Middle frontal gyrus (tissue), 1 donor: ENCODE measurements around the gene PTGES3.
A peak's percentile ranks its signal among the peaks of the same experiment; 100 is the strongest.
"Not testable (repeated sequence)": the region's sequence is repeated elsewhere in the genome, so short reads cannot be mapped to it uniquely, and the experiment has no call there.

Experiments
- DNase-seq: peaks from one replicate; pipeline ENCODE4 v3.0.0-alpha.2; 2015; ENCODE audit warnings: low spot score; ENCODE audit errors: extremely low spot score

The PTGES3 gene

DNA sequence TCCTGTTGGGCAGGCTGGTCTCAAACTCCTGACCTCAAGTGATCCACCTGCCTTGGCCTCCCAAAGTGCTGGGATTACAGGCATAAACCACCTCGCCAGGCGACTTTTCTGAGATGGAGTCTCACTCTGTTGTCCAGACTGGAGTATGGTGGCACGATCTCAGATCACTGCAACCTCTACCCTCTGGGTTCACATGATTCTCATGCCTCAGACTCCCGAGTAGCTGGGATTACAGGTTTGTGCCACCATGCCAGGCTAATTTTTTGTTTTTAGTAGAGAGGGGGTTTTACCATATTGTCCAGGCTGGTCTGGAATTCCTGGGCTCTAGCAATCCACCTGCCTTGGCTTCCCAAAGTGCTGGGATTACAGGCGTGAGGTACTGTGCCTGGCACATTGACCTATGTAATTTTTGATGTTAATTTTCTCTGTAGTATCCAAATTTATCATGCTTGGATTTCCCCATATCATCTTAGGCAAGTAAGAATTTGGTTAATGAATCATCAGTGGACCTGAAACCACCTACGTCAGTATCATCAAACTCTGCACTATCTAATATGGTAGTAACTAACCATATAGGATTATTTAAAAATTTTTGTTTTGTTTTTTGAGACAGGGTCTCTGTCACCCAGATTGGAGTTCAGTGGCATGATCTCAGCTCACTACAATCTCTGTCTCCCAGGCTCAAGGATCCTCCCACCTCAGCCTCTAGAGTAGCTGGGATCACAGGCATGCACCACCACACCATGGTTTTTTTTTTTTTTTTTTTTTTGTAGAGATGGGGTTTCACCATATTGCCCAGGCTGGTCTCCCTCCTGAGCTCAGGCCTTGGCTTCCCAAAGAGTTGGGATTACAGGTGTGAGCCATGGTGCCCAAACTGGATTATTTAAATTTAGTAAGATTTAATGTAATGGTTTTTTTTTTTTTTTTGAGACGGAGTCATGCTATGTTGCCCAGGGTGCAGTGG lies 30.4 kb downstream of the PTGES3 start:
- no peak for DNase-seq

DNA sequence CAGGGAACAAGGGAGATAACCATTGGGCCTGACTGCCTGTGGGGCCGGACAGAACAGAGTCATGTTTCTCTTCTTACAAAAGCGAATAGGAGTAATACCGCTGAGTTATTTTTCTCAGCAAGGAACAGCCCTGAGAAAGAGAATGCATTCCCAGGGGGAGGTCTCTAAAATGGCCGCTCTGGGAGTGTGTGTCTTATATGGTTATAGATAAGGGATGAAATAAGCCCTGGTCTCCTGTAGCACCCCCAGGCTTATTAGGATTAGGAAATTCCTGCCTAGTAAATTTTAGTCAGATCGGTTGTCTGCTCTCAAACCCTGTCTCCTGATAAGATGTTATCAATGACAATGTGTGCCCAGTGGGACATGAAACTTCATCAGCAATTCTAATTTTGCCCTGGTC lies 34.3 kb downstream of the PTGES3 start:
- DNase-seq, result not testable (repeated sequence)

DNA sequence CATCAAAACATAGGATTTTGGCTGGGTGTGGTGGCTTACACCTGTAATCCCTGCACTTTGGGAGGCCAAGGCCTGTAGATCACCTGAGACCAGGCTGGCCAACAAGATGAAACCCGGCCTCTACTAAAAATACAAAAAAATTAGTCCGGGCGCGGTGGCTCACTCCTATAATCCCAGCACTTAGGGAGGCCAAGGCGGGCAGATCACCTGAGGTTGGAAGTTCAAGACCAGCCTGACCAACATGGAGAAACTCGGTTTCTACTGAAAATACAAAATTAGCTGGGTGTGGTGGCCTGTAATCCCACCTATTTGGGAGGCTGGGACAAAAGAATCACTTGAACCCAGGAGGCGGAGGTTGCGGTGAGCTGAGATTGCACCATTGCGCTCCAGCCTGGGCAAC lies 40.1 kb downstream of the PTGES3 start:
- DNase-seq, result not testable (repeated sequence)

DNA sequence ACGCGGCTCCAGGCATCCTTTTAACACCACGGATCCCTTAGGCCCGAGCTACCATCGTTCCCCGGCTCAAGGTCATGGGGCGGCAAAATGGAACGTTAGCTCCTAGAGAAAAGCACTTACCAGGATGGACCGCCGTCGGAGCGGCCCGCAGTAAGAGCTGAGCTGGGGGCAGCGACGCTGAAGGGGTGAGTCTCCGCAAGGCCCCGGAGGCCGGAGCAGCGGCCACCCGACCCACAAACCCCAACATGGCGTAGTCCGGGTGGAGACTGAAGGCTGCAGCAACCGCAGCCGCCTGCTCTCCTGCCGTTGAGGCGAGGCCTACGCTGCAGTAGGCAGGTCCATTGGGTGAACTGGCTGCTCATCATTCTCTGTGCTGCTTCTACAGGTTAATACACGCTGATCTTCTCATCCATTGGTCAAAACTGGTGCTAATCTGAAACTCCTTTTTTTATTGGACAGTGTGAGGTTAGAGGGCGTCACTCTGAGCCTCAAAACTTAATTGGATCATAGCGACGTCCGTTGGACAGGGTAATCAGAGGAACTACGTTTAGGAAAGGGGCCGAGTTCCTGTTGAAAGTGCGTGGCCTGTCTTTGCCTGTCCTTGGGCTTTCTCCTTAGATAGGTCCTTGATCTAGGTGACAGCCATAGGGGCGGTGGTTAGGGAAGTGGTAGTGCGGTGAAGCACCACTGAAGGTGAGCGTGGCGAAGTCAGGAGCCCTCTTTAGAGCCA lies 42.2 kb downstream of the PTGES3 start, which contains the start of gene ATP5F1B:
Gene ATP5F1B, minus strand, starts transcription at position 268 of the 730 bp plus-strand sequence. Its CDS starts 21 bp downstream, at position 247.
- peak; percentile 98 for DNase-seq

DNA sequence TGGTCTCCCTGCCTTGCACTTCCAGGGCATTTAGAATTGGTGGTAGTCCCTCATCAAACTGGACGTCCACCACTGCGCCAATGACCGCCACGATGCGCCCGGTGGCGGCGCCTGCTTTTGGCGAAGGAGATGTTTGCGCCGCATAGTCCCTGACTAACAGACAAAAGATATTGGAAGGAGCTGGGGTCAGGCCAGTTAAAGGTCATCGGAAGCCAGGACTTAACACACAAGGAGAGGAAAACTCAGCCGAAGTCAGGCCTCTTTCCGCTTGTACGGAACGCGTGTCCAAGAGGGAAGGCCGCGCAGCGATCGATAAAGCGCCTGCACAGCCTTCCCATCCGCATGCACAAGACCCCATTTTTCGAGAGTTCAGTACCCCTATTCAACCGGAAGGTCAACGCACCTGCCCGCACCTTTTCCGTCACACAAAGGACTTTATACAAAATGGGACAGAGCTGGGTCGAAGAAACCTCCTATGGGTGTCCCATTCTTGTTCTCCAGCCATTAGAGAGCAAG lies 42.8 kb downstream of the PTGES3 start:
- DNase-seq, result no peak

DNA sequence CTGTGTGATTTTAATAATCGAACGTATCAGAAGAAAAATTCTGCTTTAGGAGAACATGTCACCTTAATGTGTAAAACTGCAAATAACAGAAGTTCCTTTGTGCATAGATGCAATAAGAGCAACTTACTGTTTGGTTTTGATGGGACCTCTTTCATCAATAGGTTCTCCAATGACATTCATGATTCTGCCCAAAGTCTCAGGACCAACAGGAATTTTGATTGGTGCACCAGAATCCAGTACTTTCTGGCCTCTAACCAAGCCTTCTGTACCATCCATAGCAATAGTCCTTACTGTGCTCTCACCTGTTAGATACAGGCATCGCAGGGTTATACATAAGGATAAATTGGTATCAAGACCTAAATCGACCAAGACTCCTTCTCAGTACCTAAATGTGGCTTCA lies 43.4 kb downstream of the PTGES3 start:
- DNase-seq, result no peak

DNA sequence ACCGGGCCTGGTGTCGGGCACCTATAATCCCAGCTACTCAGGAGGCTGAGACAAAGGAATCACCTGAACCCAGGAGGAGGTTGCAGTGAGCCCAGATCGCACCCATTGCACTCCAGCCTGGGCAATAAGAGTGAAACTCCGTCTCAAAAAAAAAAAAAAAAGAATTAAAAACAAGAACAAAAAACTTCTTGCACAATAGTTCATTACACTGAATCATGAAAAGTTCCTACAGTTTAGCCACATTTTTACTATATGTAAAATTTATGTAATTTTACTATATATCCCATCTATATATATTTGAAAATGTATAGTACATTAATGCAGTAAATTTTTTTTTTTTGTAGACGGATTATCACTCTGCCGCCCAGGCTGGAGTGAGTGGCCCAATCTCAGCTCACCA lies 46.9 kb downstream of the PTGES3 start:
- no peak for DNase-seq

DNA sequence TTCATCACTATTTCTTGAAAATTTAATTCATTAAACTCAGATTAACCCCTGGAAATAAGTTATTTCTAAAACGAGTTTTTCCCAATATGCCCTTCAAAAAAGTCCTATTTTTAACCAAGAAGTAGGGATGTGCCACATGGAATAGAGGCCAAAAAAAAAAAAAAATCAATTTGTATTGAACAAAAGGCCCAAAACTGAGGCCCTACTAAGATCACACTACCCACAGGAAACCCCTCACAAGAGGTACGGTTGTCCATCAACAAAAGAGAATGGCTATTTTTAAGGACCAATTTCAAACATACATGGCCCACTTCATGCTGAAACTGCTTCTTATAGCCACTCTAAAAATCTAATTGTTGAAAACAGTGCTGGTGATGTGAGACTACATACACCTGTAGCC lies 50.5 kb downstream of the PTGES3 start:
- no peak for DNase-seq

DNA sequence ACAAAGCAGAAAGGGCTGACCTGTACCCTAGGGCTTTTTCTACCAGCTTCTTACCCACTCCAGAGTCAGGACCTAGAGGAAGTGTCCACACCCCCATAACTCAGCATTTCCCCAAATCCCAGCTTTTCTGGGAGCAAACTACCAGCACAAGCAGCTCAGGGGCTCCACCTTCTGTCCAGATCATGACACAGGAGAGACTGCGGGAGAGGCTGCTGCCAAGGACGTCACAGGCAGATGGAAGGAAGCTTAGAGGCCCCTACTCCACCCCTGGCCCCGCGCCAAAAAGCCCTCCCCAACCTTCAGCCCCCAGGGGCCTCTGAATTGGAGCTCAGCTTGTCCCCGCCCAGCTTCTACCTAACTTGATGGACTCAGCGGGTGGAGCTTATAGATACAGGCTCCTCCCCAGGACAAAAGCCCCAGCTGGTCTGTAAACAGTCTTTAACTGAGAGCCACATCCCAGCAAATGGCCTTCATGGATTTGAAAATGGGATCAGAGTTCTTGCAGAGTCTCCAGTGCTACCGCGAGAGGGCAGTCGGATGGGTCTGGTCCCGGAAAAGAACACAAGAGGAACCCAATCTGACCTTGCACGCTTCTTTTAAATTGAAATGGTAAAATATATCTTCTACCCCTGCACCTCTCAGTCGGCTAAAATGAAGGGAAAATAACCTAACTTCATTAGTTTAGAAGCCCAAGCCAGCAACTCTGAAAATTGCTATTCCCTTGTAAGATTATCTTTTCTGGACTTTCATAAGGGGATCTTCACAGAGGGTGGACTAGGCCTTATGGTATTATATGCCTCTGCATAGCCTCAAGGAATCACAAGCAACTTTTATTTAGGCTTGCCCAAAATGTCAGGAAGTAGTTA lies 51.2 kb downstream of the PTGES3 start:
- peak; percentile 90 for DNase-seq

DNA sequence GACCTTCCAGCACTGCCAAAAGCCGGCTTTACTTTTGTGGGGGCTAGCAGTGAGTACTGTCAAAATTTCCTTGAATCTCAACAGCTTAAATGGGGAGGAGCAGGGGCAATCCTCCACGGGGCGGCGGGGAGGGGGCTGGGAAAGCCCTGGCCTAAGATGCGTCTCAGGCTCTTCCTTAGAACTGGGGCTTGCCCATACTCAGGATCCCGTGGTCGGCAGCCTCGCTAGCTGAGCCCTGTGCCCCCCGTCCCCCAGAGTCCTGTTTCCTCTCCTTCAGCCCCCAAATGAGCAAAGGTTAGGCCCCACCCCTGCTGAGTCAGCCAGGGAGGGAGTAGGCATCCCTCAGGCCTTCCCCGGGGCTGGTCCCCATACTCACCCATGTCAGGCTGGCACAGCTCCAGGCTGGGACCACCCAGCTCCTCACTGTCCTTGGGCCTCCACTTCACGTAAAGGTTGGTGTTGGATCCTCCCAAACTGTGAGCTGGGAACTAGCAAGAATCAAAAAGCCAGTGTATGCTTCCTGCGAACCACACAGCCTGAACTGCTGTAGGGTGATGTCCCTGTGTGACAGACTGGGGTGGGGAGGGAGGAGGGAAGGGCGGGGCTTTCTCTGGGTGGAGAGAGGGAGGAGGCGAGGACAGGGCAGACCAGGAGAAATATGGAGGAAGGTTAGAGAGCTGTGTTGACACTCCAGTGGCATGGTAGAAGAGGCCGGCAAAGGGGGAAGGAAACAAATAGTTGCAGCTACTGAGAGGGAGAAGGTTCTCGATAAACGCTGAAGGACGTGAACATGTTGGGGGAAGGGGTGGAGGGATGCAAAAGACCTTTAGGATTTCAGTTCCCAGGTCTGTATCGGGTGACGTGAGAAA lies 52.0 kb downstream of the PTGES3 start:
- DNase-seq, result no peak

DNA sequence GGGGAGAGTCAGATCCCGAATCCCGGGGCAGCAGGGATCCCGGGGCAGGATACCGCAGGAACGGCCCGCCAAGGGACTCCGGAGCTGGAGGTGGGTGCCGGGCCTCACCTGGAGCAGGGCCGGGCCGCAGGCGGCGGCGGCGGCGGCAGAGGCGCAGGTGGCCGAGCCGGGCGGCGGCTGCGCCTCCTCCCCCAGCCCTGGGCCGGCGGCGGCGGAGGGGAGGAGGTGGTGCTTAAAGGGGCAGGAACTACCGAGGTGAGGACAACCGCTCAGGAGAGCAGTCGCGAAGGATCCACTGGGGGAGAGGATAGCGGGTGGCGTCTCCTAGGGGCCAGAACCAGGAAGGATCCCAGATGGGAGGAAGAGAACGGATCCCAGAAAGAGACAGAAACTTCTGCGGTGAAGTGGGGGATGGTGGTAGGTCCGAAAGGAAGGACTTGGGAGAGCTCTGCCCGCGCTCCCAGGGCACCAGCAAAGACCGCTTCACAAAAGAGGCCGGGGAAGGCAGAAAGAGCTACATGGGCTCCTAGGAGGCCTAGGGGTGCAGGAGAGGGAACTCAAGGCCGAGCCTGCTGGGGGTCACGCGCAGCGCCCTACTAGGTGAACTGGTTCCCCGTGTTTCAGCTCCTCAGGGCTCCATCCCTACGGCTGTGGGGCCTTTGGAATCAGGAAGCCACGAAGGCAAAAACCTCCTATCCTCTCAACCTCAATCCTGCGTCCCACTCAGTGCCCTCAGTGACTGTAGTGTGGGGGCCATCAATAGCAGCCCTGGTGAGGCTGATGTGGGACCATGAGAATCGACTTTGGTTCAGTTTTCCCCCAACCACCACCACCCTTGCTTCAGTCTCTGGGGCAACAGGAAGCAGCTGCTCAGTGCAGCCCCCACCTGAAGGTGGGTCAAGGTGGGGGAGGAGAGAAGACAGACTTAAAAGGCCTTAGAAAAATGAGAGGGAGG lies 53.0 kb downstream of the PTGES3 start:
- no peak for DNase-seq

DNA sequence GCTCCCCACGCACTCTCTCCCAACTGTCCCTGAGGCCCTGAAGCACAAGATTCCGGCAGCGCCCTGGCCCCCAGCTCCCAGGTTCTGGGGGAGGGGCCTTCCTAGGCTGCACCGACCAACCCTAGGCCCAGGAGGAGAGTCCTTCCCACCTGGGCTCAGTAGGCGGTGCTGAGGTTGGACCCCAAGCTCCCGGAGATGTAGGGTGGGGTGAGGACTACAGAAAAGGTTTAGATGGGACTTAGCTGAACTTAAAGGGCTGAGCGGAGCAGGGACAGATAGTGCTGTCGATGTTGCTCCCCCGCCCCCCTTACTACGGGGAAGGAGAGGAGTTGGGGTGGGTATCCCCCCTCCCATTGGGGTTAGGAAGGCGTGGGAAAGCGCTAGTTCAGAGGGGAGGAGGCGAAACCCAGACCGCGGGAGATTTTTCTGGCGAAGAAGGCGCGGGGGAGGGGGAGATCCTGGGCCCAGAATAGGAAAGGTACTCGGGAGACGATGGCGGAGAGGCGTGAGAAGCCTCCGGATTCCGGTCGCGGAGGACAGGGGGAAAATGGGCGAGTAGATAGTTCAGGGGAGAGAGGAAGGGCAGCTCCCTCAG lies 53.7 kb downstream of the PTGES3 start:
- no peak for DNase-seq

DNA sequence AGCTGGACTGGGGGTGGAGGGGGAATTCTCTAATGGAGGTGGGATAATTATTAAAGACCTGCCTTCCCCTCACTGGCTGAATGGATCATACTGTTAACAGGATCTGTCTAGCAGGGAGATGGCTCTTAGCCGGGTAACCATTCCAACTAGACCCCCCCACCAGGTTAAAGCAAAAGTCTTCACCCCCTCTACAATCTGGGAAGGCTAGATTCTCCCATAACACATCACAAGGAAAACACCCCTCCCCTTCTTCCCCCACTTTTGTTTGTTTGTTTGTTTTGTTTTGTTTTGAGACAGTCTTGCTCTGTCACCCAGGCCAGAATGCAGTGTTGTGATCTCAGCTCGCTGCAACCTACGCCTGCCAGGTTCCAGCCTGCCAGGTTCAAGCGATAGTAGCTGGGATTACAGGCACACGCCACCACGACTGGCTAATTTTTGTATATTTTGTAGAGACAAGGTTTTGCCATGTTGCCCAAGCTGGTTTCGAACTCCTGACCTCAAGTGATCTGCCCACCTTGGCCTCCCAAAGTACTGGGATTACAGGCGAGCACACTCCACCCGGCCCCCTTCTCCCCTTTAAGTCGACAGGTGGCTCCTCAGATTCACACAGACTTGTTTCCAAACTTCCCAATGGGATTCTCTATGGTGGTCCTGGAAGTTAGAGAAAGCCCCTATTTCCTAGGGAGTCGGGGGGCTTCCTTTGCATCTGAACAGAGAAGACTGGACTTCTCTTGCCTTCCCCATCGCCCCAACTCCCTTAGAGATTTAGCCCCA lies 54.4 kb downstream of the PTGES3 start:
- DNase-seq, result no peak

DNA sequence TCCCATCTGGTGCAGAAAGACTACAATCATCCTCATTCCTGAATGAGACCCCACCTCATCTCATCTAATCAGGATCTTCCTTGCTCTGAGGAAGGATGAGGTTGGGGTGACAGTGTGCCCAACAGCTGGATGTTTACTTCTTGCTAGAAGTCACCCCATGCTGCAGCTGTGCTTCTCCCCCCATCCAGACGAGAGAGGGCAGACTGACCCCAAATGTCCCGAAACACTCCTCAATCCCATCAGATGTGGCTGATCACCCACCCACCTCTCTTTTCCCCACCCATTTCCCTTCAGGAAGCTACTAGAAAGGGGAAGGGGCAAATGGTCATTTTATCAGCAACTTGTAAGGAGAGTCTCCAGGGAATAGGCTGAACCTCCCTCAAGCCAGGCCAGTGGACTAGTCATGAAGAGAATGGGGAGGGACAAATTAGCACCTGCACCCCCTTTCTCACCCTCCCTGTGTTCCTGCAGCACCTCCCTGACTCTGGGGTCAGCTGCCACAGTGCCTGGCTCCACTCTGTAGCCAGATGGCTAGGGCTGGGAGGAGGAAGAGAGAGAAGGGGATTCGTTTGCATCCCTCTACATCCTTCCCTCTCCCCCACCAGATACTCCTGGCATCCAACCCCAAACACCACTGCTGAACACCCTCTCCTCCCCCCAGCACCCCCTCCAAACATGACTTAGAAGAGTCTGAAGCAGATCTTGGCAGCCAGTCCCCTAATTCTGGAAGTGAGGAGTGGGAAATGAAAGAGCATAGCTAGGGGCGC lies 55.2 kb downstream of the PTGES3 start:
- DNase-seq, result no peak

DNA sequence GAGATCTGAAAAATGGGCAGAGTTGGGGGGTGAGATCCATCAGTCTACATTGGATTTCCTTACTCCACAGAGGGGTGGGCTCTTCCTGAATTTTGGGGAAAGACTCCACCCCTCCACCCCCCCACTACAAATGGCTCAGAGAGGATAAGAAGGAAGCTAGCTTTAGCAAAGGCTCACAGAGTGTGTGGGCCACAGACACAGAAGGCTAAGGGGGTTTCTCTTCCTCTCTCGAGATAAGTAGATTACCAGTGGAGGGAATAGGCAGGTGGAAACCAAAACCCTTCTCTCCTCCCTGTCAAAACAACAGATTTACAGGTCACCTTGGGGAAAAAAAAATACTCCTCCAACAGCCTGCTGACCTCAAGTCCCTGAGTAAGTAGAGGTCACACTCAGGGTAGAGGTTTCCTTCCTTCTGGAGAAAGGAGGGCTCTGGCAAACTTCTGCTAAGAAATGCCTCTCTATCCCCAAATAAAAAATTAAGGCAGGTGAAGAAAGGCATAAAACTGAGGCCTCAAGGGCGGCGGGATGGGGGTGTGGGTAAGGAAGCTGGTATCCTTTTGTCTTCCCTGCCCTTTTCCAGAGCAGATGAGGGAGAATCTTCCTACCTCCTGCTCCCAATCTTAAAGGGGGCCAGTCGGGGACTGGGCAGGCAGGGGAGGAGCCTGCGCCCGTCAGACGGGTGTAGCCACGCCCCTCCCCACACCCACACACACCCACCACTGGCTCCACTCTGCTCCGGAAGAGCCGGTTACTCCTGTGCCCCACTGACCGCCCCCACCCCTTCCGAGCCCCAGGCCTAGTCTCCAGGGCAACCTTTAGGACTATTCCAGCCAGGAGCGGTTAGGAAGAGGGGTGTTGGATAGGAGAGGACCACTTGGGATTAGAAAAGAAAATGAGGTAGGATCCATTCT lies 56.0 kb downstream of the PTGES3 start:
- no peak for DNase-seq

DNA sequence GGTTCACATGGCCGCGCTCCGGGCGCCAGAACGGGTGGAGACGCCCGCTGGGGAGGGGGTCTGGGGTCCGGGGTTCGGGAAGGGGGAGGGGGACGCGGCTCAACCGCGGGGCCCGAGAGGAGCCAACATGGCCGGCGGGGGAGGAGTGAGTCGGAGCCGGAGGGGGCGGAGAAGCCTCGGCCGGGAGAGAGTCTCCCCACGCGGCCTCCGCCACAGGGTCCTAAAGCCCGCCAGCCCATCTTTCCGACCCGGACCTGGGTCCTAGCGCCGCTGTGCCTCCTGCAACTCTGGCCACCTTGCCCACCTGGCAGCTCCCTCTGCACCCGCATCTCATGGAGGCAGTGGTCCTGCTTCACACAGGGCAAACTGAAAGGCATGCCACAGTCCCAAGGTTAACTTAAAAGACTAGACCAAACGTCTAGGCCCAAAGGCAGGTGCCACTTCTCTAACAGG lies 57.9 kb downstream of the PTGES3 start, which contains the start of gene BAZ2A:
Gene BAZ2A, minus strand, starts transcription at position 147 of the 453 bp plus-strand sequence. CDS start 12,796 bp downstream, outside the sequence.
- peak; percentile 87 for DNase-seq
